Panc1 (cell line): ENCODE results near the gene HELLS.

ENCODE experiments used
- CTCF ChIP-seq: fragments of 450-650 bp; IDR thresholded peaks from 2 replicates; pipeline ENCODE4 v1.5.1; 2017; ENCODE audit warnings: mild to moderate bottlenecking
- REST ChIP-seq, 2 experiments: IDR thresholded peaks; 2 replicates each; pipeline ENCODE4 v1.6.1; 2011 to 2012; ENCODE audit warnings: low read depth in 2 of 2, control low read depth in 1 of 2, low read length in 1 of 2, mild to moderate bottlenecking in 1 of 2, moderate library complexity in 1 of 2; ENCODE audit not compliant: insufficient read depth in 1 of 2
- TCF7L2 ChIP-seq: IDR thresholded peaks from 2 replicates; pipeline ENCODE4 v1.6.1; 2011; ENCODE audit warnings: mild to moderate bottlenecking, low read depth, low read length, inconsistent platforms

GRCh38 chr10:94545391-94546048, at the start of gene HELLS:
- no peak for TF ChIP-seq TCF7L2
- TF ChIP-seq CTCF, result no peak
- no peak for TF ChIP-seq REST (IDR thresholded peaks at IDR 0.05; ENCODE audit: insufficient read depth in 1 of 2, low read depth in 2 of 2, low read length in 1 of 2)
